Mucosa of descending colon (tissue), 3 donors: ENCODE measurements around the gene VARS2. TPM values are rescaled to one million over a fixed set of nuclear protein-coding genes. Genes with fewer than 3 reads are reported as not detected.

Experiments used
- ATAC-seq: fragments of 200-7000 bp; cut with Tn5 transposase; one replicate; pipeline ENCODE4 v1.9.1; 2020; ENCODE audit warnings: mild to moderate bottlenecking, moderate library complexity
- DNase-seq, 3 donors: peaks; one replicate each; pipeline ENCODE4 v3.0.0-alpha.2; 2020
- H3K36me3 ChIP-seq: fragments of 200-600 bp; one replicate; pipeline ENCODE4 v1.8.0; 2021; ENCODE audit warnings: low read depth, mild to moderate bottlenecking
- H3K4me1 ChIP-seq: fragments of 200-600 bp; one replicate; pipeline ENCODE4 v1.8.0; 2021; ENCODE audit warnings: low read depth, mild to moderate bottlenecking
- H3K4me3 ChIP-seq: fragments of 200-600 bp; one replicate; pipeline ENCODE4 v1.8.0; 2021; ENCODE audit warnings: mild to moderate bottlenecking
- H3K9me3 ChIP-seq: fragments of 200-600 bp; one replicate; pipeline ENCODE4 v1.8.0; 2021; ENCODE audit warnings: mild to moderate bottlenecking
- CTCF ChIP-seq: fragments of 200-600 bp; IDR thresholded peaks from one replicate; pipeline ENCODE4 v1.8.0; 2022; ENCODE audit warnings: antibody characterized with exemption, mild to moderate bottlenecking
- intact Hi-C, 2 donors: fragments of 100-400 bp; cut with DNase I in 1 of 2; cut with micrococcal nuclease in 1 of 2; formaldehyde crosslinking; loops; one replicate each; pipeline versions ENCODE4 v1.11.0 to v1.11.1; 2022; cut with DNase I, micrococcal nuclease
- total RNA-seq, 3 donors: library from RNA; stranded (reverse); fragmentation: NEBNext Ultra II Directional in 2 of 3; extraction: Animal tissue kit (Norgen Biotek cat#: 25700) in 2 of 3; gene quantifications; one replicate each; pipeline versions ENCODE4 v1.2.1 to v1.2.4, GENCODE V29; 2021 to 2023
- donor health status: DM: no; HTN: no; CAD: no; lungs with moderate emphysema.
- donor health status: DM: no; HTN: no; CAD: no.
- donor health status: DM: no; HTN: yes; CAD: no.

The VARS2 gene
- total RNA-seq, 3 donors from 2014 or later = 20.9 to 27.6 (median 27.3) TPM

- TF ChIP-seq CTCF = no peak
- no peaks in the 10 kb centered on the region for H3K36me3 ChIP-seq
- H3K4me3 ChIP-seq = peak overlapping the region; percentile 3
- H3K9me3 ChIP-seq = no peaks in the 10 kb centered on the region
- intact Hi-C loops = loop anchor here (10.0 kb wide), 1 partner anchor 138 kb away; the partner anchor contains the start of genes FLOT1 (in 2 of the 2) and IER3 (in 2 of the 2)
- peak; percentile 89 to 91 (median 90) for DNase-seq
- peak; percentile 66 for ATAC-seq
- peaks cover 28% of the 10 kb centered on the region for H3K4me1 ChIP-seq
Observed at GRCh38 chr6:30882759-30883684, 31.0 kb upstream of the VARS2 start.

- Histone ChIP-seq H3K36me3 (no peaks in the 10 kb centered on the region), H3K4me1 (peaks cover 27% of the 10 kb centered on the region), H3K4me3 (peak within 1 kb of the TSS; percentile 65), H3K9me3 (no peaks in the 10 kb centered on the region)
- DNase-seq = peak; percentile 84 to 91 (median 85)
- intact Hi-C loops = loop anchor here (10.0 kb wide), 1 partner anchor 139 kb away; the partner anchor contains the start of genes FLOT1 (in 2 of the 2) and IER3 (in 2 of the 2)
- TF ChIP-seq CTCF = no peak
- ATAC-seq = peak; percentile 62
Observed at GRCh38 chr6:30883685-30884520, 30.1 kb upstream of the VARS2 start, which contains the start of gene DDR1. TSS of gene DDR1 (plus strand) at chr6:30884519. CDS start at chr6:30888730, 4,211 bp downstream.

GRCh38 chr6:30884521-30885480 is 29.2 kb upstream of the VARS2 start:
- H3K4me1 ChIP-seq = peaks cover 27% of the 10 kb centered on the region
- no peak for TF ChIP-seq CTCF
- H3K9me3 ChIP-seq = no peaks in the 10 kb centered on the region
- peak; percentile 6 for ATAC-seq
- intact Hi-C loops = loop anchor here (10.0 kb wide), 1 partner anchor 140 kb away; the partner anchor contains the start of genes FLOT1 (in 2 of the 2) and IER3 (in 2 of the 2)
- H3K36me3 ChIP-seq = no peaks in the 10 kb centered on the region
- peak; percentile 56 to 71 (median 63) for DNase-seq
- peak overlapping the region; percentile 65 for H3K4me3 ChIP-seq

- peaks cover 27% of the 10 kb centered on the region for H3K4me1 ChIP-seq
- no peak for TF ChIP-seq CTCF
- ATAC-seq (peak; percentile 65), DNase-seq (peak in 2 of 3 donors; percentile 64 to 83)
- no peaks in the 10 kb centered on the region for H3K36me3 ChIP-seq
- intact Hi-C loops = loop anchor here (10.0 kb wide), 1 partner anchor 141 kb away; the partner anchor contains the start of genes FLOT1 (in 2 of the 2) and IER3 (in 2 of the 2)
- H3K9me3 ChIP-seq = no peaks in the 10 kb centered on the region
- H3K4me3 ChIP-seq = no peak overlapping the region
Observed at GRCh38 chr6:30885481-30885998, 28.5 kb upstream of the VARS2 start.
